ENCODE results near the gene NCSTN. TPM values are rescaled to one million over a fixed set of nuclear protein-coding genes. Genes with fewer than 3 reads are reported as not detected.

NCSTN gene
- total RNA-seq, 1 donor = 165 TPM

DNA sequence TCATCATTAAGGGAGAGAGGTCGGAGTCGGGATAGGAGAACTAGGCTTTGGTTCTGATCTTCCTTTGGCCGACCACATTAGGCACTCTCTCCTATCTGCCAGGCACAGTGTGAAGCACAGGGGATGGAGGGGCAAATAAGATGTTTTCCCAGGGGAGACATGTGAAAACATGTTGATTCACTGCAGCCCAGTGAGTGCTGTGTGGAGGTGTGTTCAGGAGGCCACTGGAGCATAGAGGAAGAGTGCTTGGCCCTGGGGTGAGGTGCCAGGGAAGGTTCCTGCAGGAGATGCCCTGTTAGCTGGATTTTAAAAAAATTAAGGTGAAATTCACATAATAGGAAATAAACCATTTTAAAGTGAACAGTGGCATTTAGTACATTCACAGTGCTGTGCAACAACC, 60.9 kb downstream of the NCSTN start:
- TF ChIP-seq, protein P1, sequence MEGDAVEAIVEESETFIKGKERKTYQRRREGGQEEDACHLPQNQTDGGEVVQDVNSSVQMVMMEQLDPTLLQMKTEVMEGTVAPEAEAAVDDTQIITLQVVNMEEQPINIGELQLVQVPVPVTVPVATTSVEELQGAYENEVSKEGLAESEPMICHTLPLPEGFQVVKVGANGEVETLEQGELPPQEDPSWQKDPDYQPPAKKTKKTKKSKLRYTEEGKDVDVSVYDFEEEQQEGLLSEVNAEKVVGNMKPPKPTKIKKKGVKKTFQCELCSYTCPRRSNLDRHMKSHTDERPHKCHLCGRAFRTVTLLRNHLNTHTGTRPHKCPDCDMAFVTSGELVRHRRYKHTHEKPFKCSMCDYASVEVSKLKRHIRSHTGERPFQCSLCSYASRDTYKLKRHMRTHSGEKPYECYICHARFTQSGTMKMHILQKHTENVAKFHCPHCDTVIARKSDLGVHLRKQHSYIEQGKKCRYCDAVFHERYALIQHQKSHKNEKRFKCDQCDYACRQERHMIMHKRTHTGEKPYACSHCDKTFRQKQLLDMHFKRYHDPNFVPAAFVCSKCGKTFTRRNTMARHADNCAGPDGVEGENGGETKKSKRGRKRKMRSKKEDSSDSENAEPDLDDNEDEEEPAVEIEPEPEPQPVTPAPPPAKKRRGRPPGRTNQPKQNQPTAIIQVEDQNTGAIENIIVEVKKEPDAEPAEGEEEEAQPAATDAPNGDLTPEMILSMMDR (IDR thresholded peaks at IDR 0.05; ENCODE audit: extremely low read depth, low read depth, low read length) = no peak
- Histone ChIP-seq H3K79me2 (ENCODE audit: insufficient read depth, low read length) (no peaks in the 10 kb centered on the region), H3K27me3 (ENCODE audit: insufficient read depth, low read length) (peaks cover 50% of the 10 kb centered on the region), H3K27ac (ENCODE audit: low read depth, low read length) (no peak overlapping the region), H3K9me3 (ENCODE audit: low read depth, low read length) (no peaks in the 10 kb centered on the region), H3K36me3 (ENCODE audit: insufficient read depth, low read length) (no peaks in the 10 kb centered on the region), H3K4me1 (ENCODE audit: insufficient read depth, low read length) (no peaks in the 10 kb centered on the region), H3K4me3 (ENCODE audit: insufficient read depth, low read length) (no peak overlapping the region), H3K4me2 (ENCODE audit: insufficient read depth, low read length) (no peak overlapping the region), H2AFZ (ENCODE audit: low read length) (no peak overlapping the region), H4K20me1 (ENCODE audit: insufficient read depth, low read length) (no peaks in the 10 kb centered on the region)
- peak; percentile 79 for DNase-seq (ENCODE audit: insufficient read length, low spot score, missing footprints)

DNA sequence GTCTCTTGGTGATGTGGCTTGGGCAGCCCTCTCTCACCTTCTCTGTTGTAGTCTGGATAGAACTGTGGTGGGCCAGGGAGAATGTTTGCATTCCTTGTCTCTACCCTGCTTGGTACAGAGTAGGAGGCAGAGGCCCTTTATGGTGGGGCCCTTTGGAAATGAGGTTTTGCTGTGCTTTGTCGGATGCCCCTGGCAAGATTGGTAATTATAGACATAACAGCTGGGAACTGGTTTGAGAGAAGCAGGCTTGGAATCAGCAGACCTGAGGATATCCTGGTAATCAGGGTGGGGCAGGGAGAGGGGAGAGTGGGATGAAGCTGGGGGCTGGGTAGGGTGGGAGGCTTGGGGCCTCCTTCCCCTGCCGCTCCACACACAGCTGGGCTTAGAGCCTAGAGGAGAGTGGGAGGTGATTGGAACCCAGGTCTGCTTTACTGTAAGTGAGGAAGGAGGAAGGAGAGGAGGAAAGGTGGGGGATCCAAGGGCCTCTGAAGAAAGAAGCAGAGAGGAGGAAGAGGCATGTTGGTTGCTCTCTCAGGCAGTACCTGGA, 62.2 kb downstream of the NCSTN start:
- no peaks in the 10 kb centered on the region for H3K4me1 ChIP-seq (ENCODE audit: insufficient read depth, low read length)
- H4K20me1 ChIP-seq (ENCODE audit: insufficient read depth, low read length) = no peaks in the 10 kb centered on the region
- no peaks in the 10 kb centered on the region for H3K36me3 ChIP-seq (ENCODE audit: insufficient read depth, low read length)
- peaks cover 44% of the 10 kb centered on the region for H3K27me3 ChIP-seq (ENCODE audit: insufficient read depth, low read length)
- no peak for DNase-seq (ENCODE audit: insufficient read length, low spot score, missing footprints)
- no peak overlapping the region for H3K4me3 ChIP-seq (ENCODE audit: insufficient read depth, low read length)
- H3K9me3 ChIP-seq (ENCODE audit: low read depth, low read length) = no peaks in the 10 kb centered on the region
- H3K4me2 ChIP-seq (ENCODE audit: insufficient read depth, low read length) = no peak overlapping the region
- no peak overlapping the region for H2AFZ ChIP-seq (ENCODE audit: low read length)
- H3K27ac ChIP-seq (ENCODE audit: low read depth, low read length) = no peak overlapping the region
- TF ChIP-seq, protein P1 (IDR thresholded peaks at IDR 0.05; ENCODE audit: extremely low read depth, low read depth, low read length) = no peak
- H3K79me2 ChIP-seq (ENCODE audit: insufficient read depth, low read length) = no peaks in the 10 kb centered on the region

DNA sequence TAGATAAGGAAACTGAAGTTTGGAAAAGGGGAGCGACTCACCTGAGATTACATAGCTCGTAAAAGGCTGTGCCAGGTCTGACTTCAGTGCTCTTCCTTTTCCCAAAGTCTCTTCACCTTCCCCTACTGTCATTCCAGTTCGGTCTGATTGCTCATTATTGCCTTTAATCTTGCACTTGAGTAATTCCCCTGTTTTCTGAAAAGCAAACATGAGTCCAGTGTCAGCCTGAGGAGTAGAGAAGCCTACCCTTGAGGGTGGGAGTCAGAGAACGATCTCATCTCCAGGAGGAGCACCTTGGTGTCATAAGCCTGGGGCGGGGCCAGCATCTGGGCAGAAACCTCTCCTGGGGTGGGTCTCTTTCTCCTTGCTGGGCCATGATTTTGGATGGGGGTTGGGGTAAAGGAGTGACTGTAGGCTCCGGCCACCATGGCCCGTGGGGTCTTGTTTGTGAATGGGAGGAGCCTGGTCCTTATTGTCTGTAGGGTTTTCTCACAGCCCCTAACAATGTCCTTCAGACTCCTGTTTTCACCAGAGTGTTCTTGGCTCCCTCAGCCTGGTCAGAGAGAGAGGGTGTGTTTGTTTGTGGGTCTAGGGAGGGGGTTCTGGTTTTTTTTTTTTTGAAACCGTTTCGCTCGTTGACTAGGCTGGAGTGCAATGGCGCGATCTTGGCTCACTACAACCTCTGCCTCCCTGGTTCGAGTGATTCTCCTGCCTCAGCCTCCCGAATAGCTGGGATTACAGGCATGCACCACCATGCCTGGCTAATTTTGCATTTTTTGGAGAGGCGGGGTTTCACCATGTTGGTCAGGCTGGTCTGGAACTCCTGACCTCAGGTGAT, 63.2 kb downstream of the NCSTN start:
- no peaks in the 10 kb centered on the region for H3K36me3 ChIP-seq (ENCODE audit: insufficient read depth, low read length)
- TF ChIP-seq, protein P1 (IDR thresholded peaks at IDR 0.05; ENCODE audit: extremely low read depth, low read depth, low read length) = no peak

More for the DNA sequence above, 63.2 kb downstream of the NCSTN start:
- H4K20me1 ChIP-seq (ENCODE audit: insufficient read depth, low read length) = no peaks in the 10 kb centered on the region
- no peaks in the 10 kb centered on the region for H3K79me2 ChIP-seq (ENCODE audit: insufficient read depth, low read length)
- peaks cover 36% of the 10 kb centered on the region for H3K27me3 ChIP-seq (ENCODE audit: insufficient read depth, low read length)
- no peak overlapping the region for H2AFZ ChIP-seq (ENCODE audit: low read length)
- H3K4me2 ChIP-seq (ENCODE audit: insufficient read depth, low read length) = no peak overlapping the region
- H3K4me3 ChIP-seq (ENCODE audit: insufficient read depth, low read length) = no peak overlapping the region
- no peaks in the 10 kb centered on the region for H3K9me3 ChIP-seq (ENCODE audit: low read depth, low read length)
- H3K27ac ChIP-seq (ENCODE audit: low read depth, low read length) = no peak overlapping the region
- no peaks in the 10 kb centered on the region for H3K4me1 ChIP-seq (ENCODE audit: insufficient read depth, low read length)
- no peak for DNase-seq (ENCODE audit: insufficient read length, low spot score, missing footprints)
